ENCODE results near the gene TBC1D22B. TPM values are rescaled to one million over a fixed set of nuclear protein-coding genes. Genes with fewer than 3 reads are reported as not detected.

Gene TBC1D22B
- total RNA-seq: 3.7 TPM

GRCh38 chr6:37257634-37258404, at the start of gene TBC1D22B, which contains the start of gene TMEM217:
Gene TBC1D22B (plus strand): TSS chr6:37257772. CDS start chr6:37257918, 146 bp downstream.
Gene TMEM217 (minus strand): TSS chr6:37258144. CDS start chr6:37219030, 39,114 bp downstream.
- H3K4me1 ChIP-seq (ENCODE audit: control insufficient read depth in 3 of 3, insufficient read depth in 3 of 3, low read length in 3 of 3): peaks cover 7 to 17% (median 17%) of the 10 kb centered on the region in 3 donors
- H3K36me3 ChIP-seq (ENCODE audit: control insufficient read depth in 3 of 3, insufficient read depth in 3 of 3, low read length in 3 of 3): no peaks in the 10 kb centered on the region
- H3K27ac ChIP-seq (ENCODE audit: low read depth, low read length): peak within 1 kb of the TSS; percentile 94
- H3K27me3 ChIP-seq (ENCODE audit: control insufficient read depth in 3 of 3, insufficient read depth in 3 of 3, low read length in 3 of 3): no peaks in the 10 kb centered on the region
- peak within 1 kb of the TSS; percentile 92 to 96 (median 95) for H3K4me3 ChIP-seq (ENCODE audit: low read length in 3 of 3)
- no peaks in the 10 kb centered on the region for H3K9me3 ChIP-seq (ENCODE audit: control insufficient read depth in 3 of 3, low read length in 3 of 3)
- H3K9ac ChIP-seq (ENCODE audit: low read depth in 1 of 3, low read length in 3 of 3): peak within 1 kb of the TSS; percentile 93 to 97 (median 97)

GRCh38 chr6:37207903-37208456, 49.6 kb upstream of the TBC1D22B start:
- Histone ChIP-seq H3K9me3 (ENCODE audit: control insufficient read depth in 3 of 3, low read length in 3 of 3) (no peaks in the 10 kb centered on the region), H3K4me3 (ENCODE audit: low read length in 3 of 3) (no peak overlapping the region), H3K27me3 (ENCODE audit: control insufficient read depth in 3 of 3, insufficient read depth in 3 of 3, low read length in 3 of 3) (no peaks in the 10 kb centered on the region), H3K36me3 (ENCODE audit: control insufficient read depth in 3 of 3, insufficient read depth in 3 of 3, low read length in 3 of 3) (no peaks in the 10 kb centered on the region), H3K27ac (ENCODE audit: low read depth, low read length) (no peak overlapping the region), H3K4me1 (ENCODE audit: control insufficient read depth in 3 of 3, insufficient read depth in 3 of 3, low read length in 3 of 3) (peaks cover 4 to 7% (median 6%) of the 10 kb centered on the region in 3 donors), H3K9ac (ENCODE audit: low read depth in 1 of 3, low read length in 3 of 3) (no peak overlapping the region)

- no peaks in the 10 kb centered on the region for H3K27me3 ChIP-seq (ENCODE audit: control insufficient read depth in 3 of 3, insufficient read depth in 3 of 3, low read length in 3 of 3)
- no peak overlapping the region for H3K9ac ChIP-seq (ENCODE audit: low read depth in 1 of 3, low read length in 3 of 3)
- H3K9me3 ChIP-seq (ENCODE audit: control insufficient read depth in 3 of 3, low read length in 3 of 3): no peaks in the 10 kb centered on the region
- no peak overlapping the region for H3K27ac ChIP-seq (ENCODE audit: low read depth, low read length)
- peaks cover 4 to 7% (median 6%) of the 10 kb centered on the region in 3 donors for H3K4me1 ChIP-seq (ENCODE audit: control insufficient read depth in 3 of 3, insufficient read depth in 3 of 3, low read length in 3 of 3)
- no peaks in the 10 kb centered on the region for H3K36me3 ChIP-seq (ENCODE audit: control insufficient read depth in 3 of 3, insufficient read depth in 3 of 3, low read length in 3 of 3)
- H3K4me3 ChIP-seq (ENCODE audit: low read length in 3 of 3): no peak overlapping the region
Observed at GRCh38 chr6:37208793-37209192, 48.8 kb upstream of the TBC1D22B start.

- H3K4me1 ChIP-seq (ENCODE audit: control insufficient read depth in 3 of 3, insufficient read depth in 3 of 3, low read length in 3 of 3): peaks cover 3 to 4% (median 4%) of the 10 kb centered on the region in 3 donors
- H3K27me3 ChIP-seq (ENCODE audit: control insufficient read depth in 3 of 3, insufficient read depth in 3 of 3, low read length in 3 of 3): no peaks in the 10 kb centered on the region
- no peak overlapping the region for H3K4me3 ChIP-seq (ENCODE audit: low read length in 3 of 3)
- no peaks in the 10 kb centered on the region for H3K36me3 ChIP-seq (ENCODE audit: control insufficient read depth in 3 of 3, insufficient read depth in 3 of 3, low read length in 3 of 3)
- H3K9ac ChIP-seq (ENCODE audit: low read depth in 1 of 3, low read length in 3 of 3): no peak overlapping the region
- H3K9me3 ChIP-seq (ENCODE audit: control insufficient read depth in 3 of 3, low read length in 3 of 3): no peaks in the 10 kb centered on the region
- no peak overlapping the region for H3K27ac ChIP-seq (ENCODE audit: low read depth, low read length)
Observed at GRCh38 chr6:37209461-37210205, 47.9 kb upstream of the TBC1D22B start.

GRCh38 chr6:37210313-37210968, 47.1 kb upstream of the TBC1D22B start:
- no peaks in the 10 kb centered on the region for H3K9me3 ChIP-seq (ENCODE audit: control insufficient read depth in 3 of 3, low read length in 3 of 3)
- H3K27me3 ChIP-seq (ENCODE audit: control insufficient read depth in 3 of 3, insufficient read depth in 3 of 3, low read length in 3 of 3): no peaks in the 10 kb centered on the region
- no peak overlapping the region for H3K4me3 ChIP-seq (ENCODE audit: low read length in 3 of 3)
- no peak overlapping the region for H3K27ac ChIP-seq (ENCODE audit: low read depth, low read length)
- H3K9ac ChIP-seq (ENCODE audit: low read depth in 1 of 3, low read length in 3 of 3): no peak overlapping the region
- no peaks in the 10 kb centered on the region for H3K36me3 ChIP-seq (ENCODE audit: control insufficient read depth in 3 of 3, insufficient read depth in 3 of 3, low read length in 3 of 3)
- peaks cover 3 to 4% (median 4%) of the 10 kb centered on the region in 3 donors for H3K4me1 ChIP-seq (ENCODE audit: control insufficient read depth in 3 of 3, insufficient read depth in 3 of 3, low read length in 3 of 3)

- Histone ChIP-seq H3K9me3 (ENCODE audit: control insufficient read depth in 3 of 3, low read length in 3 of 3) (no peaks in the 10 kb centered on the region), H3K27ac (ENCODE audit: low read depth, low read length) (no peak overlapping the region), H3K4me3 (ENCODE audit: low read length in 3 of 3) (no peak overlapping the region), H3K4me1 (ENCODE audit: control insufficient read depth in 3 of 3, insufficient read depth in 3 of 3, low read length in 3 of 3) (peaks cover 3 to 4% (median 4%) of the 10 kb centered on the region in 3 donors), H3K9ac (ENCODE audit: low read depth in 1 of 3, low read length in 3 of 3) (no peak overlapping the region), H3K27me3 (ENCODE audit: control insufficient read depth in 3 of 3, insufficient read depth in 3 of 3, low read length in 3 of 3) (no peaks in the 10 kb centered on the region), H3K36me3 (ENCODE audit: control insufficient read depth in 3 of 3, insufficient read depth in 3 of 3, low read length in 3 of 3) (no peaks in the 10 kb centered on the region)
Observed at GRCh38 chr6:37212268-37212667, 45.3 kb upstream of the TBC1D22B start.

- Histone ChIP-seq H3K9me3 (ENCODE audit: control insufficient read depth in 3 of 3, low read length in 3 of 3) (no peaks in the 10 kb centered on the region), H3K27me3 (ENCODE audit: control insufficient read depth in 3 of 3, insufficient read depth in 3 of 3, low read length in 3 of 3) (no peaks in the 10 kb centered on the region), H3K9ac (ENCODE audit: low read depth in 1 of 3, low read length in 3 of 3) (no peak overlapping the region), H3K36me3 (ENCODE audit: control insufficient read depth in 3 of 3, insufficient read depth in 3 of 3, low read length in 3 of 3) (no peaks in the 10 kb centered on the region), H3K4me1 (ENCODE audit: control insufficient read depth in 3 of 3, insufficient read depth in 3 of 3, low read length in 3 of 3) (peaks cover 0 to 10% (median 3%) of the 10 kb centered on the region in 3 donors), H3K27ac (ENCODE audit: low read depth, low read length) (no peak overlapping the region), H3K4me3 (ENCODE audit: low read length in 3 of 3) (no peak overlapping the region)
Observed at GRCh38 chr6:37218061-37218460, 39.5 kb upstream of the TBC1D22B start.

GRCh38 chr6:37218511-37218910, 39.1 kb upstream of the TBC1D22B start:
- peaks cover 0 to 10% (median 4%) of the 10 kb centered on the region in 3 donors for H3K4me1 ChIP-seq (ENCODE audit: control insufficient read depth in 3 of 3, insufficient read depth in 3 of 3, low read length in 3 of 3)
- no peaks in the 10 kb centered on the region for H3K36me3 ChIP-seq (ENCODE audit: control insufficient read depth in 3 of 3, insufficient read depth in 3 of 3, low read length in 3 of 3)
- H3K9ac ChIP-seq (ENCODE audit: low read depth in 1 of 3, low read length in 3 of 3): no peak overlapping the region
- no peak overlapping the region for H3K27ac ChIP-seq (ENCODE audit: low read depth, low read length)
- no peaks in the 10 kb centered on the region for H3K9me3 ChIP-seq (ENCODE audit: control insufficient read depth in 3 of 3, low read length in 3 of 3)
- no peaks in the 10 kb centered on the region for H3K27me3 ChIP-seq (ENCODE audit: control insufficient read depth in 3 of 3, insufficient read depth in 3 of 3, low read length in 3 of 3)
- no peak overlapping the region for H3K4me3 ChIP-seq (ENCODE audit: low read length in 3 of 3)

- Histone ChIP-seq H3K36me3 (ENCODE audit: control insufficient read depth in 3 of 3, insufficient read depth in 3 of 3, low read length in 3 of 3) (no peaks in the 10 kb centered on the region), H3K27ac (ENCODE audit: low read depth, low read length) (no peak overlapping the region), H3K9me3 (ENCODE audit: control insufficient read depth in 3 of 3, low read length in 3 of 3) (no peaks in the 10 kb centered on the region), H3K4me1 (ENCODE audit: control insufficient read depth in 3 of 3, insufficient read depth in 3 of 3, low read length in 3 of 3) (peaks cover 0 to 10% (median 4%) of the 10 kb centered on the region in 3 donors), H3K9ac (ENCODE audit: low read depth in 1 of 3, low read length in 3 of 3) (peak overlapping the region in 1 of 3 donors; percentile 69), H3K27me3 (ENCODE audit: control insufficient read depth in 3 of 3, insufficient read depth in 3 of 3, low read length in 3 of 3) (no peaks in the 10 kb centered on the region), H3K4me3 (ENCODE audit: low read length in 3 of 3) (peak overlapping the region; percentile 68 to 81 (median 75))
Observed at GRCh38 chr6:37221585-37222124, 35.9 kb upstream of the TBC1D22B start.

All from skeletal muscle tissue (tissue), 4 donors.